Measurements from ENCODE around the gene LHFPL6. TPM values are rescaled to one million over a fixed set of nuclear protein-coding genes. Genes with fewer than 3 reads are reported as not detected.

LHFPL6 gene
- total and polyA plus RNA-seq, 10 of the 15 experiments (the other 5 are each of a cell fraction or from before 2014, with no cell fraction given), result 0.11 to 4.6 (median 0.41) TPM

- Histone ChIP-seq H3K79me2 (ENCODE audit: control insufficient read depth, insufficient read depth, low read length) (no peaks in the 10 kb centered on the region), H3K9me3 (replicated peaks; ENCODE audit: control insufficient read depth, insufficient read depth, low read length) (no peaks in the 10 kb centered on the region), H3K4me1 (ENCODE audit: control insufficient read depth, insufficient read depth, low read length) (no peaks in the 10 kb centered on the region; the same call in 1 of the 2 replicates), H3K9ac (ENCODE audit: control insufficient read depth, insufficient read depth, low read length) (no peak overlapping the region), H3K4me3 (no peak overlapping the region), H4K20me1 (ENCODE audit: control insufficient read depth, insufficient read depth) (no peaks in the 10 kb centered on the region), H3K27me3 (replicated peaks in 1 of 2; ENCODE audit: control insufficient read depth in 2 of 2, insufficient read depth in 2 of 2, low read length in 1 of 2) (peaks cover 0 to 5% of the 10 kb centered on the region in 2 experiments; a peak in 3 of 4 replicates), H3K4me2 (ENCODE audit: control insufficient read depth, insufficient read depth) (no peak overlapping the region), H3K27ac (ENCODE audit: control insufficient read depth, insufficient read depth) (no peak overlapping the region), H2AFZ (ENCODE audit: control insufficient read depth, low read depth, low read length) (no peak overlapping the region), H3K36me3 (ENCODE audit: control insufficient read depth in 2 of 2, insufficient read depth in 2 of 2, low read length in 1 of 2) (no peaks in the 10 kb centered on the region)
- 47% methylated on average over 1 of the region's 1 CpG for WGBS (ENCODE audit: insufficient coverage, insufficient replicate concordance, low lambda C conversion rate, missing lambda C conversion rate)
- no peak for DNase-seq (ENCODE audit: low read depth, low spot score)
- ChIA-PET POLR2A (interaction anchor here (0.8 kb wide), 1 partner anchor 40 kb away, joined by 3 read pairs; no protein-coding TSS in a partner anchor), SMC1A (ENCODE audit: uncharacterized antibody, unreplicated experiment) (interaction anchor here (0.7 to 3.3 kb wide), 13 partner anchors 12 to 339 kb away, joined by 3 to 12 read pairs (median 4); no protein-coding TSS in a partner anchor), CTCF (interaction anchor here (0.9 to 4.7 kb wide), 6 partner anchors 12 to 340 kb away, joined by 3 to 26 read pairs (median 7); no protein-coding TSS in a partner anchor), RAD21 (ENCODE audit: unreplicated experiment) (interaction anchor here (0.8 to 2.0 kb wide), 3 partner anchors 25 to 185 kb away, joined by 3 to 6 read pairs (median 6); no protein-coding TSS in a partner anchor)
- in situ Hi-C loops (cut with MboI), result no loop called here
- no peak for FAIRE-seq
- intact Hi-C loops (cut with micrococcal nuclease; ENCODE audit: unreplicated experiment), result loop anchor here (5.0 to 10.0 kb wide), 2 partner anchors 55 to 183 kb away; no protein-coding TSS in a partner anchor
- no peak for TF ChIP-seq PRDM15 (CRISPR knock-in tag; IDR thresholded peaks at IDR 0.05)
- TF ChIP-seq MYC (IDR thresholded peaks at IDR 0.05; ENCODE audit: insufficient read depth, insufficient read length, insufficient replicate concordance, low read length, severe bottlenecking), result no peak
- TF ChIP-seq RBBP5 (conservative IDR thresholded peaks at IDR 0.05), result no peak
- TF ChIP-seq ZNF24 (IDR thresholded peaks at IDR 0.05), result no peak
- no peak for TF ChIP-seq EGR1 (IDR thresholded peaks at IDR 0.05; ENCODE audit: borderline replicate concordance in 1 of 2, low read depth in 2 of 2, low read length in 2 of 2)
- TF ChIP-seq CHD1 (IDR thresholded peaks at IDR 0.05; ENCODE audit: low read depth, low read length), result no peak
- no peak for TF ChIP-seq HDAC6 (IDR thresholded peaks at IDR 0.05; ENCODE audit: unreplicated experiment)
- TF ChIP-seq STAT3 (IDR thresholded peaks at IDR 0.05; ENCODE audit: low read depth, low read length), result no peak
- no peak for TF ChIP-seq IRF3 (IDR thresholded peaks at IDR 0.05)
- no peak for TF ChIP-seq PAX5 (IDR thresholded peaks at IDR 0.05; ENCODE audit: borderline replicate concordance, low read depth, low read length)
- no peak for TF ChIP-seq BACH1 (IDR thresholded peaks at IDR 0.05; ENCODE audit: borderline replicate concordance)
- TF ChIP-seq HSF1 (IDR thresholded peaks at IDR 0.05; ENCODE audit: low read depth, low read length), result no peak
- no peak for TF ChIP-seq KAT2A (conservative IDR thresholded peaks at IDR 0.05; ENCODE audit: control insufficient read depth, low read depth, low read length)
- TF ChIP-seq YY1 (IDR thresholded peaks at IDR 0.05; ENCODE audit: low read depth, low read length), result no peak
- no peak for TF ChIP-seq MTA3 (IDR thresholded peaks at IDR 0.05; ENCODE audit: borderline replicate concordance, low read length)
- no peak for TF ChIP-seq ZNF217 (IDR thresholded peaks at IDR 0.05)
- no peak for TF ChIP-seq STAT1 (conservative IDR thresholded peaks at IDR 0.05)
- no peak for TF ChIP-seq BCL11A (IDR thresholded peaks at IDR 0.05; ENCODE audit: low read depth, low read length)
- TF ChIP-seq NFXL1 (IDR thresholded peaks at IDR 0.05; ENCODE audit: borderline replicate concordance), result no peak
- TSS peak; percentile 21 for BruUV-seq (replicated peaks)
- ATAC-seq, result no peak
Observed at GRCh38 chr13:39599842-39600241, 3.2 kb downstream of the LHFPL6 start.
